Vagina (tissue), 2 donors: Measurements from ENCODE around the gene CHD9NB.

Source experiments
- POLR2A ChIP-seq, 2 donors: fragments of 450-650 bp; IDR thresholded peaks; one replicate each; pipeline ENCODE4 v1.6.1; 2017; ENCODE audit warnings: antibody characterized with exemption in 2 of 2, mild to moderate bottlenecking in 2 of 2, moderate library complexity in 2 of 2
- TF ChIP-seq, protein P1 (sequence below), 3 experiments: fragments of 450-650 bp in 2 of 3; fragments of 200-600 bp in 1 of 3; sonication (generic) in 1 of 3; IDR thresholded peaks; one replicate each; pipeline ENCODE4 v1.5.1; 2017 to 2019; ENCODE audit warnings: antibody characterized with exemption in 3 of 3, mild to moderate bottlenecking in 2 of 3, moderate library complexity in 2 of 3

DNA sequence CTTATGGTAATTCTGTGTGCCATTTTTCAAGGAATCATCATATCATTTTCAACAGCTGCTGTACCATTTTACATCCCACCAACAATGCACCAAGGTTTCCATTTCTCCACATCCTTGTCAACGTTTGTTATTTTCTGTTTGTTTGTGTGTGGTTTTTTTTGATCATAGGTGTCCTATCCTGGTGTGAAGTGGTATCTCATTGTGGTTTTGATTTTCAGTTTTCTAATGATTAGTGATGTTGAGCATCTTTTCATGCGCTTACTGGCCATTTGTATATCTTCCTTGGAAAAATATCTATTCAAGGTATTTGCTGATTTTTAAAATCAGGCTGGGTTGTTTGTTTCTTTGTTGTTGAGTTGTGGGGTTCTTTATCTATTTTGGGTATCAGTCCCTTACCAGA, 17.1 kb upstream of the CHD9NB start:
- TF ChIP-seq, protein P1, sequence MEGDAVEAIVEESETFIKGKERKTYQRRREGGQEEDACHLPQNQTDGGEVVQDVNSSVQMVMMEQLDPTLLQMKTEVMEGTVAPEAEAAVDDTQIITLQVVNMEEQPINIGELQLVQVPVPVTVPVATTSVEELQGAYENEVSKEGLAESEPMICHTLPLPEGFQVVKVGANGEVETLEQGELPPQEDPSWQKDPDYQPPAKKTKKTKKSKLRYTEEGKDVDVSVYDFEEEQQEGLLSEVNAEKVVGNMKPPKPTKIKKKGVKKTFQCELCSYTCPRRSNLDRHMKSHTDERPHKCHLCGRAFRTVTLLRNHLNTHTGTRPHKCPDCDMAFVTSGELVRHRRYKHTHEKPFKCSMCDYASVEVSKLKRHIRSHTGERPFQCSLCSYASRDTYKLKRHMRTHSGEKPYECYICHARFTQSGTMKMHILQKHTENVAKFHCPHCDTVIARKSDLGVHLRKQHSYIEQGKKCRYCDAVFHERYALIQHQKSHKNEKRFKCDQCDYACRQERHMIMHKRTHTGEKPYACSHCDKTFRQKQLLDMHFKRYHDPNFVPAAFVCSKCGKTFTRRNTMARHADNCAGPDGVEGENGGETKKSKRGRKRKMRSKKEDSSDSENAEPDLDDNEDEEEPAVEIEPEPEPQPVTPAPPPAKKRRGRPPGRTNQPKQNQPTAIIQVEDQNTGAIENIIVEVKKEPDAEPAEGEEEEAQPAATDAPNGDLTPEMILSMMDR (IDR thresholded peaks at IDR 0.05): no peak
- no peak for TF ChIP-seq POLR2A (IDR thresholded peaks at IDR 0.05)
